ENCODE measurements around the gene EGFL8. TPM values are rescaled to one million over a fixed set of nuclear protein-coding genes. Genes with fewer than 3 reads are reported as not detected.

Gene EGFL8
- total RNA-seq, 1 donor from 2014 or later = 0.64 TPM

DNA sequence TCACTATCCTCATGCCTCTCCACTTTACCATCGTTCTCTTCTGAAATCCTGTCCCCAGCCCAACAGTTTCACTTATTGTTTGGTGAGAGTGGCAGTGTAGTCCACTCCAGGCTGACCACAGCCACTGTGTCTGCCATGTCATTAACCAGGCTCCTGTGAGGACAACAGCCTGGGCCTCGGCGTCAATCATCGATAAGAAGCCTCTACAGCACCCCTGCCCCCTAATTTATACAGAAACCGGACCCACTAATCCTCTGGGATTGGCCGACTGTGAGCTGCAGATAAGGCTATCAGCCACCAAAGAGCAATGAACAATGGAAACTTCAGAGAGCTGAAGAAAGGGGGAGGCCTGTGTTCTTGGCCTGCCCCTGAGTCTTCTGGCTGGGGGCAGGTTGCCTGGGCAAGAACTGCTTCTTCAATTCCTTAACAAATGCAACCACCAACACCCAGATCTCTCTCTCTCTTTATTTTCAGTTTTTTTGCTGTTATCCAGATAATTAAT, 3.4 kb downstream of the EGFL8 start:
- no peak for DNase-seq (ENCODE audit: low read depth in 2 of 2)

DNA sequence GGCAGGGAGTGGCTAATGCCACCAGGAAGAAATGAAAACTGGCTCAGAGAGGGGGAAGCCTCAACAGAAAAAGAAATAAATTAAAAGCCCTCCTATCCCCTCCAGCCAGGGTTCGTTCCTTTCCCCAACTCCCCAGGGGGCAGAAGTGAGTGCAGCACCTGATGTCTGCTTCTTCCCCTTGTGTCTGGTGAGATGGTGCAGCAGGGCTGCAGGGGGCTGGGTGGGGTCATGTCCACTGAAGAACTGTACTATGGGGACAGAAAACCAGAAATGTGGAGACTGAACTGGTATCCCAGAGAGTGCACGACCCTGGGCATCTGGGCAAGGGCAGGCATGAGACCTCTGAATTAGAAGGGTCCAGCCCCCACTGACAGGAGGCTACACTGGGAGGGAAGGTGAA, 4.0 kb downstream of the EGFL8 start:
- DNase-seq (ENCODE audit: low read depth in 2 of 2) = no peak

DNA sequence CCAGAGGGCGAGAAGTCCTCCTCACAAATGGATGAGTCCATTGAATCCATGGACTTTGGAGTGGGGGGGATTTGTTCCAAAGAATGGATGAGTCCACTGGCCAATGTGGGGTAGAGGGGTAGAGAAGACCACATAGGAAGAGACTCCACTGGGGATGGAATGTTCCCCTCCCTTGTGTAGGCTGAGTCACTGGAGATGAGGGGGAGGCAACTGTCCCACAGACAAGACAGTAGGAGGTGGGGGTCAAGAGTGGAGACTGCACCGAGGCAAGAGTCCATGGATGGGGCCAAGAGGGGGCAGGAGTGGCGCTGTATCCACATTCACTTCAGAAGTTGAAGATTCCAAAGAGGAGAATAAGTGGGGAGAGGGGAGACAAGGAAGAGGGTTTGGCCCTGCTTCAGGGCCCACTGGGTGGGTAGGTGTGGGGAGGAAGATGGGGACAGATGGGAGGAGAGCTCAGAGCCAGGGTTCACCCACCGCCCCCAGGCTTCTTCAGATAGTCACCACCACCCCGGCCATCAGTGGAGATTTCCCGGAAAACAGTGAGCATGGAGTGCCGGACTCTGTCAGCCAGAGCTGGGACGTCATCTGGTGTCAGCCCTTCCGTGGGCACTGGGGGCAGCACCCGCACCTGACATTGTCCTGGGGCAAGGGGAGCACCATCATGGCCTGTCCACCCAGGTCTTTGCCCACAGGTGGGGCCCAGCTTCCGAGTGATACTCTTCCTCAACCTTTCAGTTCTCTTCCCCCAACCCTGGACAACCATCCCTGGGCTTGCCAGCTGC, 4.6 kb downstream of the EGFL8 start:
- DNase-seq (ENCODE audit: low read depth in 2 of 2) = no peak

GRCh38 chr6:32170294-32170693, 5.9 kb downstream of the EGFL8 start:
- no peak for DNase-seq (ENCODE audit: low read depth in 2 of 2)

GRCh38 chr6:32171234-32171633, 6.8 kb downstream of the EGFL8 start:
- no peak for DNase-seq (ENCODE audit: low read depth in 2 of 2)

- no peak for DNase-seq (ENCODE audit: low read depth in 2 of 2)
Measured at GRCh38 chr6:32173051-32173727, 8.8 kb downstream of the EGFL8 start.

GRCh38 chr6:32174416-32174815, 10.0 kb downstream of the EGFL8 start:
- DNase-seq (ENCODE audit: low read depth in 2 of 2) = no peak

DNA sequence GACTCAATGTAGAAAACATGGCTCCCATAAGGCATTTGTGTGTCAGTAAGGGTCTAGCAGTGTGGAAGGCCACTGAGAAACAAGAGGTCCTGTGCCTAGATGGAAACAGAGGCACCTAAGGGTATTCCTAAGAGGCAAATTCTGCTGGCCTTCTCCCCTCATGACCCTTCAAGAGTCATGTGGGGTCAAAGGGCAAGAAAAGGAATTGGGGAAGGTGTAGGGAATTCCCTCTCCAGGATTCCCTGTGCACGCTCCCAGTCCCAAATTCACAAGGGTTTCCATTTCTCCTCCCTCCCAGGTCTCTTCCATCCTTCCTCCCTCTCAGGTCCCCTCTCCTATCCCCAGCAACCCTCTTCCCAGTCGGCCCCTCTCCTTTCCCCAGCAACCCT, 10.9 kb downstream of the EGFL8 start:
- no peak for DNase-seq (ENCODE audit: low read depth in 2 of 2)

GRCh38 chr6:32175711-32176475, 11.5 kb downstream of the EGFL8 start, which contains the start of gene AGPAT1:
Gene AGPAT1 (minus strand): TSS chr6:32176084. CDS start chr6:32171496, 4,588 bp downstream.
- DNase-seq (ENCODE audit: low read depth in 2 of 2) = peak; percentile 93 to 98

GRCh38 chr6:32176476-32177182, 12.2 kb downstream of the EGFL8 start:
- DNase-seq (ENCODE audit: low read depth in 2 of 2) = no peak

DNA sequence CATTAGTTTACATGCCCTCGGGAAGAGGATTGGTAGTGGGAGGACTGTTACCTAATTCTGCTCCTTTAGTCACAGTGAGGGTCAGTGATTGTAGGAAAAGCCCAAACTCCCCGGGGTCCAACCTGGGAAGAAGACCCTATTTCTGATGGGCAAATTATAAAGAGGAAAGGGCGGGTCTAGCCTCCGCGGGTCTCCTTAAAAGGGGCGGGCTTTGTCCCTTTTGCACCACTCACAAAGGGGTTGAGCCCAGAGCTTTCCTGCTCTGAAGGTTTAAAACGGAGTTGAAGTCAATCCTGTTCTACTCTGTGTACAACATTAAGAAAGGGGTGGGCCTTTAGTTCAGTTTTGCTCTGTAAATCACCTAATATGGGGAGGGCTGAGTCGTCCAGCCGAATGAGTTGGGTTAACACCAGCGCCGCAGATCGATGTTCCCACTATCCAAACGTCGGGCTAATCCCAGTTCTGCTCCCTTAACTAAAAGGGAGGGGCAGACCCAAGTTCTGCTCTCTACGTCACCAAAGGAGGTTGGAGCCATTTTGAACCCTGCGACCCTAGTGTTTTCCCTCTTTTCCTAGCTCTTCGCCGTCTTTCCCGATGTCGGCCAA, 12.9 kb downstream of the EGFL8 start:
- peak in 1 of 2 donors; percentile 78 for DNase-seq (ENCODE audit: low read depth in 2 of 2)

- DNase-seq (ENCODE audit: low read depth in 2 of 2) = peak; percentile 100
Measured at GRCh38 chr6:32177788-32178546, 13.6 kb downstream of the EGFL8 start, which contains the start of gene RNF5. Gene RNF5 (plus strand): TSS chr6:32178405. CDS start chr6:32178512, 107 bp downstream.

GRCh38 chr6:32178547-32179440, 14.4 kb downstream of the EGFL8 start:
- peak in 1 of 2 donors; percentile 49 for DNase-seq (ENCODE audit: low read depth in 2 of 2)

DNA sequence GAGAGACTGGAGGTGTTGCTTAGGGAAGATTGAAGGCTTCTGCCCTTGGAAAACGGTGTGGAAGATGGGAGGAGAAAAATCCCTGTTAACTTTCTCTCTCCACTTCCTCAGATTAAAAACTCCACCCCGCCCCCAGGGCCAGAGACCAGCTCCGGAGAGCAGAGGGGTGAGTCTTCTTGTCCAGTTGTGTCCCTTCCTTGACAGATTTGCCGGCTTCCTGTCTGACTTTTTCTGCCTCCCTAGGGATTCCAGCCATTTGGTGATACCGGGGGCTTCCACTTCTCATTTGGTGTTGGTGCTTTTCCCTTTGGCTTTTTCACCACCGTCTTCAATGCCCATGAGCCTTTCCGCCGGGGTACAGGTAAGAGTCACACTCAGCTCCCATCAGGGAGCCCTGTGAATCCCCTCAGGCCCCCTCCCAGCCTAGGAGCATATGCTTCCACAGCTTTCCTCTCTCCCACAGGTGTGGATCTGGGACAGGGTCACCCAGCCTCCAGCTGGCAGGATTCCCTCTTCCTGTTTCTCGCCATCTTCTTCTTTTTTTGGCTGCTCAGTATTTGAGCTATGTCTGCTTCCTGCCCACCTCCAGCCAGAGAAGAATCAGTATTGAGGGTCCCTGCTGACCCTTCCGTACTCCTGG, 15.5 kb downstream of the EGFL8 start:
- DNase-seq (ENCODE audit: low read depth in 2 of 2) = no peak

GRCh38 chr6:32181148-32181702, 16.8 kb downstream of the EGFL8 start:
- no peak for DNase-seq (ENCODE audit: low read depth in 2 of 2)

DNA sequence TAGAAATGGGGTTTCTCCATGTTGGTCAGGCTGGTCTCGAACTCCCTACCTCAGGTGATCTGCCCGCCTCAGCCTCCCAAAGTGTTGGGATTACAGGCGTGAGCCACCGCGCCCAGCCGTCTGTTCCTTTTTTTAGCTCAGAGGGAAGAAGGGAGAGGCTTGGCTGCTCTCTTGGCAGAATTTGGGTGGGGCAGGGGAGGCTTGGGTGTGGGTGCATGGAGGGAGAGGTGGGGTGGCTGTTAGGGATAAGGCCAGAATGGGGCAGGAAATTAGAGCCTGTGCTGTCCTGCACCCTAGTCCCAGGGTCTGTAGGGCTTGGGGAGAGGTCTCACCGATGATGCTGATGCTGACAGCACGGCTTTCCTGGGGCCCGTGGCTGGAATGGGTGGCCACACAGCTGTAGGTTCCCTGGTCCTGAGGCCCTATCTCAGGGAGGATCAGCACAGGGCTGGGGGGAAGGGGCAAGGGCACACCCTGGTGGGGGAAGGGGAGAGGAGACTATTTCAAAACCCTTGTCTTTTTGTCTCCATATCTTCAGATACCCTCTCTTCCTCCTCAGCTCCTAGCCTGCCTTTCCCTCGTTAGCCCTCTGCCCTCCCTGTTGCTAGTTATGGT, 17.6 kb downstream of the EGFL8 start:
- DNase-seq (ENCODE audit: low read depth in 2 of 2) = no peak

DNA sequence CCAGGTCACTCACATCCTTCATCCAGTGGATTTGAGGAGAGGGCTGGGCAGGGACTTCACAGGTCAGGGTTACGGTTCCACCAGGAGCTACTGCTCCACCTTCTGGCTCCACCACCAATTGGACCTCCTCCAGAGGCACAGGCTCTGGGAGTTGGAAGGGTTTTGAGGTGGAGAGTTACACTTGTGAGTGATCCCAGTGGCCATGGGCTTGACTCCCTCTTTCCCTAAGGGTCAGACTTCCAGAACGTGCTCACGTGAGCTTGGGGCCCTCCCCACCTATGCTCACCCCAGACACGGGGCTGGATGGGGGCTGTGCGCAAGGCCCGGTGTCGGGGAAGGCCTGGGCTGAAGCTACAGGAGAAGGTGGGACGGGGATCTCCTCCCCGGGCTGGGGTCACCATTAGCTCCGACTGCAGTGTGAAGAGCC, 18.2 kb downstream of the EGFL8 start:
- DNase-seq (ENCODE audit: low read depth in 2 of 2) = no peak

DNA sequence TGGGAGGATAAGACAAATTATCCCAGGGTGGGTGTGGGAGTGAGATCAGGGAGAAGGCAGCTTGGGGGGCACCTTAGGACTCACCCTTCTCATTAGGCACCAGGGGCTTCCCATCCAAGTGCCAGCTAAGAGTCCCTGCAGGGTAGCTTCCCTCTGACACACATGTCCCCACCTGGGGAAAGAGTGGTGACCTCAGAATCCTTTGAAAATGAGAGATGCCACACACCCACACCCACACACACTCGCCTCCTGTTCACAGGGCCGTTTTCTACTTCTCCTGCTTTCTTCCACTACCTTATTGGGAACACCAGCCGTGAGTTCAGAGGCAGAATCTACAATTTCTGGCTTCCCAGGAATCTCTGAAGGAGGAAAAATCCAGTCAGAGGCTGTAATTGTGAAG, 18.6 kb downstream of the EGFL8 start:
- no peak for DNase-seq (ENCODE audit: low read depth in 2 of 2)
